HG03460 (cell line): ENCODE data around the gene CCM2.

Experiments
- ATAC-seq: cut with Tn5 transposase; IDR thresholded peaks from one replicate; pipeline ENCODE4 v1.9.1; 2021; ENCODE audit not compliant: unreplicated experiment

CCM2 gene

GRCh38 chr7:45118292-45118691 lies 118.3 kb downstream of the CCM2 start:
- ATAC-seq = no peak

DNA sequence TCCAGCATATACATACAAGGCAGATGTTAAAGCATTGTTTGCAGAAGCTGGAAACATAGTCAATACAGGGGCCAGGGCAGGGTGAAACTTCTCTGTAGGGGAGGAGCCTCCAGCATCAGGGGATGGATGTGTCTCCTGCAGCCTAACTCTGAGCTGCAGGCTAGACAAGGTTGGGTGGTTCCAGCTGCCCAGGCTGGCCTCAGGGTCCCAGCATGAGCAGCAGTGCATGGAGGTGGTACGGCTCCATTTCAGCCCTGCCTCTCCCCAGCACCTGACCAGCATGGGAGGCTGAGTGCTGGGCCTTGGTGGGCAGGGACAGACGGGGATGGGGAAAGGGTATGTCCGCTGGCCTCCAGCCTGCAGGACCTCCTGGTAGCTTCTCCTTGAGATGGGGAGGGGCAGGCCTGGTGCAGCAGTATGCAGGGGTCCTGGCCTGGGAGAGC lies 118.9 kb downstream of the CCM2 start:
- no peak for ATAC-seq

DNA sequence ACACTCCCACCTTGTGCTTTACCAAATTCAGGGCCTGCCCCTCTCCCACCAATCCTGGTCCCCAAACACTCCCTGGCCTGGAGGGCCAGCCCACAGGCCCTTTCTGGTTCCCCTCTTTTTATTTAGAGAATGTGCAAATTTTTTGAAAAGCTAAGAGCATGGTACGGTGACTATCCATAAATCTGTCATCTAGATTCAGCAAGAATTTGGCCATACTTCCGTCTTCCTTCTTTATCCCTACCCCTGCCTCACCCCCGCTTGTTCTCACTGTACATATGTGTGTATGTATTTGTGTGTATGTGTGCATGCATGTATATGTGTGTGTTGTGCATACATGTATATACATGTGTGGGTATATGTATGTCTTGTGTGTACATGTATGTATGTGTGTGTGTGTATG lies 119.5 kb downstream of the CCM2 start:
- ATAC-seq = no peak

- no peak for ATAC-seq
Measured at GRCh38 chr7:45122975-45123860, 123.2 kb downstream of the CCM2 start.

DNA sequence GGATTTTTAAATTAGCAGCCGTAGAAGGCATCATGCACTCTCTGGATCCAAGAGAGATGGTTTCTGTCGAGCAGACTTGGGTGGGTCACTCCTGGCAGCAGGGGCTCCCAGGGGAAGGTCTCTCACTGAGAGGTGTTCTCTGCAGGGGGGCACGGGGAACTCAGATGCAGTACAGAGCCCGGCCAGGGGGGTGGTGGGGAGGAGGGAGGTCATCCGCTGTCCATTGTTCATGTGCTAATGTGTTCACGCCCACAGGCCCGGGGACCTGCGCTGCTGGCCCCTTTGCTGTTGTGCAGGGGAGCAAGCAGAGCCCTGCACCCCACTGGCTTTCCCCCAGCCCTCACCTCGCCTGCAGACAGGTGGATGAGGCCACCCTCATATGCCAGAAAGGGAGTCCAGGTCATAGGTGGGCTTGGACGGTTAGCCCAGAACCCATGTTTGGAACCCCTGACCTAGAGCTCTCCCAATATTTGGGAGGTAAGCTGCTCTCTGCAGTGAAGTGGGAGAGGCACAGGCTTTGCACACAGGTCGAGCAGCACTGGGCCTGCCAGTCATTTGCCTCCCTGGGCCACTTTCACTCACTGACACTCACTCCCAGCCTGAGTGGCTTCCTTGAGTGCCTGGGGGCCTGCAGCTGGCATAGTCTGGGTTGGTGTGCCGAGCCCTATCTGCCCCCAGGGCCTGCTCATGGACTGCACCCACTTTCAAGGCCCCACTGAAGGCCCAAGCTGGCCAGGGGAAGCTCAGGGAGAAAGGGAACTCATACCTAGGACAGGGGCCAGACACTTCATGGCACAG lies 124.1 kb downstream of the CCM2 start:
- ATAC-seq = no peak

DNA sequence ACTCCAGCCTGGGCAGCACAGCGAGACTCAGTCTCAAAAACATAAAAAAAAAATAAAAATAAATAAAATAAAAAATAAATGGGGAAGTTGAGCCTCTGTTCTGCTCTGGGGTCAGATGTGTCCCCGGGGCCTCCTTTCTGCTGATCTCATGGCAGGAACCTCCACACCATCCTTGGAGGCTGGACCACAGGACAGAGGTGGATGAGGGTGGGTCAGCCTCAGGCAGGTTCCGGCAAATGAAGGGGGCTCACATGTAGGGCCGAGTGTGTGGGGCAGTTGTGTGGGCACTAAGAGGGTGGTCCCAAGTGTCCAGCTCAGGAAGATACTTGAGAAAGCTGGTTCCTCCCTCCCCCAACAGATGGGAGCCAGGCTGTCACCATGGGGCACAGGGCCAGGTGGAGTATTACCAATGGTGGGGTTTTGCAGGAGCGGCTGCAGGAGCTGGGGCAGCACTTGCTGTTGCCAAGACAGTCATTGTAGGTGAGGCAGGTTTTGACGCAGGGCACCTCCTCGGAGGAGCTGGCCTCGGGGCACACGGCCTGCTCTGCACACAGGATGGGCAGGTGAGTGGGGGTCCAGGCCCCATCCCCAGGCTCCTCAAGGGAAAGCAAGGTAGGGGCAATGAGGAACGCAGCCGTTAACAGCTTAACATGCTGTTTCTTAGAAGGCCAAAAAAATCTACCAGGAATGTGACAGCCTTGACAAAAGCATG lies 125.3 kb downstream of the CCM2 start:
- ATAC-seq = no peak
